Lung (tissue), 12 donors: ENCODE results near the gene NUP205. TPM values are rescaled to one million over a fixed set of nuclear protein-coding genes. Genes with fewer than 3 reads are reported as not detected.

Source experiments
- ATAC-seq: fragments of 200-7000 bp; cut with Tn5 transposase; one replicate; pipeline ENCODE4 v1.9.1; 2020; ENCODE audit warnings: moderate number of reproducible peaks; ENCODE audit not compliant: insufficient read depth, low FRiP score
- DNase-seq, 3 donors: peaks; one replicate each; pipeline ENCODE4 v3.0.0-alpha.2; 2013 to 2017
- H3K27ac ChIP-seq, 2 donors: one replicate each; pipeline ENCODE4 v1.5.1; 2013; ENCODE audit warnings: mild to moderate bottlenecking in 2 of 2, moderate library complexity in 2 of 2, control low read depth in 1 of 2, inconsistent platforms in 1 of 2, low read depth in 1 of 2, low read length in 1 of 2
- H3K27me3 ChIP-seq, 3 donors: one replicate each; pipeline ENCODE4 v1.5.1; 2013; ENCODE audit warnings: low read length in 2 of 3; ENCODE audit not compliant: control insufficient read depth in 3 of 3, insufficient read depth in 3 of 3
- H3K36me3 ChIP-seq, 4 donors: one replicate each; pipeline ENCODE4 v1.5.1; 2013; ENCODE audit warnings: low read length in 4 of 4, mild to moderate bottlenecking in 1 of 4, moderate library complexity in 1 of 4; ENCODE audit not compliant: control insufficient read depth in 4 of 4, insufficient read depth in 4 of 4
- H3K4me1 ChIP-seq, 5 donors: one replicate each; pipeline ENCODE4 v1.5.1; 2013; ENCODE audit warnings: low read length in 5 of 5, mild to moderate bottlenecking in 2 of 5, moderate library complexity in 1 of 5; ENCODE audit not compliant: control insufficient read depth in 5 of 5, insufficient read depth in 5 of 5
- H3K4me3 ChIP-seq: one replicate; pipeline ENCODE4 v1.5.1; 2013; ENCODE audit warnings: mild to moderate bottlenecking, control low read depth, moderate library complexity
- H3K9ac ChIP-seq, 2 donors: one replicate each; pipeline ENCODE4 v1.5.1; 2013; ENCODE audit warnings: low read length in 2 of 2, control low read depth in 1 of 2; ENCODE audit not compliant: insufficient read depth in 1 of 2
- H3K9me3 ChIP-seq, 4 donors: one replicate each; pipeline ENCODE4 v1.5.1; 2013; ENCODE audit warnings: low read length in 3 of 4, mild to moderate bottlenecking in 1 of 4, moderate library complexity in 1 of 4; ENCODE audit not compliant: control insufficient read depth in 4 of 4, insufficient read depth in 3 of 4
- WGBS, 2 donors: extraction: QIAGEN DNeasy Blood & Tissue Kit; methylation state at CpG; one replicate each; pipeline ENCODE4 v1.1.7; 2013; 5-methylcytosine and 5-hydroxymethylcytosine counted together
- polyA plus RNA-seq, 2 donors: library from polyadenylated mRNA; stranded (reverse); fragments of 200-250 nt; gene quantifications; one replicate each; pipeline ENCODE4 v1.2.1, GENCODE V29; 2013
- total RNA-seq, 2 donors: library from RNA; depleted of rRNA in 1 of 2; stranded (reverse); fragments of >200 nt in 1 of 2; gene quantifications; one replicate each; pipeline ENCODE4 v1.2.1, GENCODE V29; 2014 to 2021
- TF ChIP-seq, protein P1 (sequence below): IDR thresholded peaks from 2 replicates; pipeline ENCODE4 v1.5.1; 2012; ENCODE audit warnings: mild to moderate bottlenecking; ENCODE audit errors: control extremely low read depth, extremely low read depth
- donor health status: control.
- donor health status: control.
- donor health status: Bipolar disorder and iron deficiency.
- donor health status: healthy.
- donor health status: DM: yes; HTN: yes; CAD: no.

NUP205 gene
- total and polyA plus RNA-seq, 4 donors = 23.1 to 41.2 (median 34.4) TPM

DNA sequence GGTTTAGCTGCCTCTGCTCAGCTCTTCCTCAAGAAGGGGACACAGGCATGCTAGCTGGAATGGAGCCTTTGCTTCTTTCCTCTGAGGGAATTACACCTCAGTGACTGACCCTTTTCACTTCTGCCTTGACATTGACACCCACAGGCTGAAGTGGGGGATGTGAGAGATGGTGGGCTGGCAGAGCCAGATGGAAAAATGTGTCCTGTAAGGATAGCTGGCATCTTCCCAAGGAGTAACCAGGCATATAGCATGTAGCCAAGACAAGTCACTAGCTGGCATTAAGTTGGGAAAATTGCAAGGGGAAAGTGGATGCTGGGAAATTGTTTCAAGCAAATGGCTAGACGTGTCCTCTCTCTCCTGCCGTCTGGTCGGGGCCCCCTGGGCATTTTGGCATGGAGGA lies 124.5 kb downstream of the NUP205 start:
- no peaks in the 10 kb centered on the region for H3K9me3 ChIP-seq
- H3K4me3 ChIP-seq = no peak overlapping the region
- no peak for DNase-seq
- H3K9ac ChIP-seq = no peak overlapping the region
- H3K36me3 ChIP-seq = peaks cover 3 to 5% (median 3%) of the 10 kb centered on the region in 4 donors
- H3K4me1 ChIP-seq = peaks cover 0 to 11% (median 6%) of the 10 kb centered on the region in 5 donors
- ATAC-seq = no peak
- H3K27me3 ChIP-seq = no peaks in the 10 kb centered on the region
- TF ChIP-seq, protein P1, sequence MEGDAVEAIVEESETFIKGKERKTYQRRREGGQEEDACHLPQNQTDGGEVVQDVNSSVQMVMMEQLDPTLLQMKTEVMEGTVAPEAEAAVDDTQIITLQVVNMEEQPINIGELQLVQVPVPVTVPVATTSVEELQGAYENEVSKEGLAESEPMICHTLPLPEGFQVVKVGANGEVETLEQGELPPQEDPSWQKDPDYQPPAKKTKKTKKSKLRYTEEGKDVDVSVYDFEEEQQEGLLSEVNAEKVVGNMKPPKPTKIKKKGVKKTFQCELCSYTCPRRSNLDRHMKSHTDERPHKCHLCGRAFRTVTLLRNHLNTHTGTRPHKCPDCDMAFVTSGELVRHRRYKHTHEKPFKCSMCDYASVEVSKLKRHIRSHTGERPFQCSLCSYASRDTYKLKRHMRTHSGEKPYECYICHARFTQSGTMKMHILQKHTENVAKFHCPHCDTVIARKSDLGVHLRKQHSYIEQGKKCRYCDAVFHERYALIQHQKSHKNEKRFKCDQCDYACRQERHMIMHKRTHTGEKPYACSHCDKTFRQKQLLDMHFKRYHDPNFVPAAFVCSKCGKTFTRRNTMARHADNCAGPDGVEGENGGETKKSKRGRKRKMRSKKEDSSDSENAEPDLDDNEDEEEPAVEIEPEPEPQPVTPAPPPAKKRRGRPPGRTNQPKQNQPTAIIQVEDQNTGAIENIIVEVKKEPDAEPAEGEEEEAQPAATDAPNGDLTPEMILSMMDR = no peak
- H3K27ac ChIP-seq = peak overlapping the region; percentile 37 to 42
- 64 to 69% methylated on average over 3 of the region's 3 CpGs for WGBS, 2 donors

DNA sequence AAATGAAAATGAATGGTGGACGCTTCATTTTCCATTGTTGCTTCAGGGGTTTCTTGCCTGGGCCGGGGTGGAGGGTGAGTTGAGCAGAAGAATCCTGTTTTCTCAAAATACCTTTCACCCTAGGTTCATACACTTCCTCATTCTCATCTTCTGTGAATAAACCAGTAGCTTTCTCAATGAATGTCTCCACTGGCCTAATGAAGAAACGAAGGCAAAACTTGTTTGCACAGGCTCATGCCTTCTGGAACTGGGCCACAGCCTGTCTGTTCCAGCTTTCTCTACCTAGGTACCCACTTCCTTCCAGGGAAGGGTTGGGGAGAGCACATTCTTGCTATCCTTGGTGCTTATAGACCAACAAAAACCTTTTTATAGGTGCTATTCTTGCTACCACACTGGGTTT lies 125.9 kb downstream of the NUP205 start:
- Histone ChIP-seq H3K4me1 (peaks cover 0 to 9% (median 5%) of the 10 kb centered on the region in 5 donors), H3K9me3 (no peaks in the 10 kb centered on the region), H3K27me3 (no peaks in the 10 kb centered on the region), H3K9ac (no peak overlapping the region), H3K36me3 (peaks cover 0 to 5% (median 0%) of the 10 kb centered on the region in 4 donors), H3K4me3 (no peak overlapping the region), H3K27ac (no peak overlapping the region)
- no peak for DNase-seq
- no peak for ATAC-seq
- WGBS, 2 donors = 80 to 81% methylated on average over 3 of the region's 3 CpGs
- TF ChIP-seq, protein P1 = no peak

DNA sequence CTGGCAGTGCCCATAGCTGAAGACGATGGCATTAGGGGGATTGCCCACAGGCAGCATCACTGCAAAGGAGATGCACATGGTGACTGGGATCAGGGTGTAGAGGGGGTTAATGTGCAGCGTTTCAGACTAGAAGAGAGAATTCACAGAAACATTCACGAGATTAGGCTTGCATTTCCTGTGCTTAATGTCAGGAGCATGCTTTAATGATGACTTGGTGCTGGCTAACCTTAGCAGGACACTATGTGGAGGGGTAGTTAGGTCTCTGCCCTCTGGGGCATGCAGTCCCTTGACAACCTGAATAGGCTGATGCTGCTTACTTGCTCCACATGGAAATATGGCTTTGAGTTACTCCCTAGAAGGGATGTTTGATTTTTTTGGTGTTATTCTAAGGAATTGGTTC lies 126.4 kb downstream of the NUP205 start:
- H3K36me3 ChIP-seq = peaks cover 0 to 5% (median 0%) of the 10 kb centered on the region in 4 donors
- ATAC-seq (no peak), DNase-seq (no peak)
- H3K4me3 ChIP-seq = no peak overlapping the region
- H3K9ac ChIP-seq = no peak overlapping the region
- H3K27me3 ChIP-seq = no peaks in the 10 kb centered on the region
- TF ChIP-seq, protein P1 = no peak
- no peak overlapping the region for H3K27ac ChIP-seq
- WGBS, 2 donors = 66 to 75% methylated on average over 3 of the region's 3 CpGs
- peaks cover 0 to 9% (median 5%) of the 10 kb centered on the region in 5 donors for H3K4me1 ChIP-seq
- H3K9me3 ChIP-seq = no peaks in the 10 kb centered on the region

DNA sequence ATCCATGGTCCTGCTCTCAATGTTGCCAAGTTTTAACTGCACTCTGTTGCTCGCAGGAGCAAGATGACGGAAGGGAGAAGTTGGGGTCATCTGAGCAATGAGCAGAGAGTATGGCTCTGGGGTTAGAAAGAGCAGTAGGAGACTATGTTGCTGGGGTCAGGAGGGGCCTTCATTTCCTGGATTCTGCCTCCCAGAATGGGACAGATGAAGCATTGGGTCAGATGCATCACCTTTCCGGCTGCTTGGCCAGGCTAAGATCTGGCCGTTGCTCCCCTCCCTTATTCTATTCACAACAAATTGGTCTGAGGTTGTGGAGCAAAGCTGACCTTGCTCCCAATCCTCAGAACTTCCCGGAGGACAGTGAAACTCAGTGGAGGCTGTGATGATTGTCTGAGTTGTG lies 127.0 kb downstream of the NUP205 start:
- no peaks in the 10 kb centered on the region for H3K27me3 ChIP-seq
- H3K4me3 ChIP-seq = no peak overlapping the region
- no peak overlapping the region for H3K27ac ChIP-seq
- no peak for DNase-seq
- H3K4me1 ChIP-seq = peaks cover 0 to 9% (median 5%) of the 10 kb centered on the region in 5 donors
- no peak for ATAC-seq
- peaks cover 0 to 5% (median 0%) of the 10 kb centered on the region in 4 donors for H3K36me3 ChIP-seq
- no peak overlapping the region for H3K9ac ChIP-seq
- TF ChIP-seq, protein P1 = no peak
- WGBS, 2 donors = 89 to 92% methylated on average over 5 of the region's 5 CpGs
- H3K9me3 ChIP-seq = no peaks in the 10 kb centered on the region
